HEK293 (cell line): ENCODE results near the gene PPM1F.

ENCODE experiments used
- CTCF ChIP-seq: fragments of 450-650 bp; formaldehyde crosslinking; IDR thresholded peaks from 2 replicates; pipeline ENCODE4 v1.5.1; 2016; ENCODE audit warnings: missing biosample characterization, missing genetic modification characterization
- ELK4 ChIP-seq: IDR thresholded peaks from 2 replicates; pipeline ENCODE4 v1.6.1; 2011; ENCODE audit warnings: mild to moderate bottlenecking, low read depth, low read length, borderline replicate concordance
- HOXA7 ChIP-seq: sonication (generic); formaldehyde crosslinking; IDR thresholded peaks from 2 replicates; pipeline ENCODE4 v1.8.1; 2022; ENCODE audit warnings: missing genetic modification reagents, borderline replicate concordance
- KLF16 ChIP-seq: fragments of 450-650 bp; formaldehyde crosslinking; IDR thresholded peaks from 2 replicates; pipeline ENCODE4 v1.5.1; 2017; ENCODE audit warnings: missing biosample characterization, missing genetic modification characterization
- KLF9 ChIP-seq: fragments of 450-650 bp; formaldehyde crosslinking; IDR thresholded peaks from 2 replicates; pipeline ENCODE4 v1.5.1; 2016; ENCODE audit warnings: missing biosample characterization, missing genetic modification characterization, low read depth
- ZBTB20 ChIP-seq: fragments of 450-650 bp; formaldehyde crosslinking; IDR thresholded peaks from 2 replicates; pipeline ENCODE4 v1.5.1; 2016; ENCODE audit warnings: missing biosample characterization, missing genetic modification characterization
- ZNF114 ChIP-seq: fragments of 450-650 bp; formaldehyde crosslinking; IDR thresholded peaks from 2 replicates; pipeline ENCODE4 v1.5.0; 2017; ENCODE audit warnings: missing biosample characterization, missing genetic modification characterization
- ZNF274 ChIP-seq, 2 experiments: fragments of 200-500 bp in 1 of 2; fragments of 450-650 bp in 1 of 2; sonication (Bioruptor generic) in 1 of 2; formaldehyde crosslinking in 1 of 2; IDR thresholded peaks; 2 replicates each; pipeline versions ENCODE4 v1.5.1 to v1.6.1; 2014 to 2016; ENCODE audit warnings: borderline replicate concordance in 1 of 2, inconsistent platforms in 1 of 2, low read length in 1 of 2, missing biosample characterization in 1 of 2, missing genetic modification characterization in 1 of 2
- ZNF404 ChIP-seq: fragments of 450-650 bp; formaldehyde crosslinking; IDR thresholded peaks from 2 replicates; pipeline ENCODE4 v1.5.1; 2017; ENCODE audit warnings: missing biosample characterization, missing genetic modification characterization
- ZNF416 ChIP-seq: fragments of 450-650 bp; formaldehyde crosslinking; IDR thresholded peaks from 2 replicates; pipeline ENCODE4 v1.5.1; 2016; ENCODE audit warnings: missing biosample characterization, missing genetic modification characterization
- ZNF837 ChIP-seq: fragments of 450-650 bp; formaldehyde crosslinking; IDR thresholded peaks from 2 replicates; pipeline ENCODE4 v1.5.1; 2016; ENCODE audit warnings: missing biosample characterization, missing genetic modification characterization
- TF ChIP-seq, protein P1 (sequence below): sonication (generic); formaldehyde crosslinking; IDR thresholded peaks from 2 replicates; pipeline ENCODE4 v1.8.1; 2022; ENCODE audit warnings: mild to moderate bottlenecking, moderate library complexity, missing genetic modification reagents
- TF ChIP-seq, protein P2 (sequence below): fragments of 450-650 bp; IDR thresholded peaks from 2 replicates; pipeline ENCODE4 v1.5.1; 2018; ENCODE audit warnings: missing biosample characterization, missing genetic modification characterization

DNA sequence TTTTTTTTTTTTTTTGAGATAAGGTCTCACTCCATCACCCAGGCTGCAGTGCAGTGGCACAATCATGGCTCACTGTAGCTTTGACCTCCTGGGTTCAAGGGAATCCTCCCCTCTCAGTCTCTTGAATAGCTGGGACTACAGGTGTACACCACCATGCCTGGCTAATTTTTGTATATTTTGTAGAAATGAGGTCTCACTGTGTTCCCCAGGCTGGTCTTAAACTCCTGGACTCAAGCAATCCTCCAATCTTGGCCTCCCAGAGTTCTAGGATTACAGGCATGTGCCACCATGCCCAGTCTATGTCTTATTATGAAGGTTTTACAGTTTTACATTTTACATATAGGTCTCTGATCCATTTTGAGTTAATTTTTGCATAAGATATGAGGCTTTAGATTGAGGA, 64.8 kb downstream of the PPM1F start:
- TF ChIP-seq CTCF (tag by site-specific recombination), result no peak
- TF ChIP-seq, protein P1, sequence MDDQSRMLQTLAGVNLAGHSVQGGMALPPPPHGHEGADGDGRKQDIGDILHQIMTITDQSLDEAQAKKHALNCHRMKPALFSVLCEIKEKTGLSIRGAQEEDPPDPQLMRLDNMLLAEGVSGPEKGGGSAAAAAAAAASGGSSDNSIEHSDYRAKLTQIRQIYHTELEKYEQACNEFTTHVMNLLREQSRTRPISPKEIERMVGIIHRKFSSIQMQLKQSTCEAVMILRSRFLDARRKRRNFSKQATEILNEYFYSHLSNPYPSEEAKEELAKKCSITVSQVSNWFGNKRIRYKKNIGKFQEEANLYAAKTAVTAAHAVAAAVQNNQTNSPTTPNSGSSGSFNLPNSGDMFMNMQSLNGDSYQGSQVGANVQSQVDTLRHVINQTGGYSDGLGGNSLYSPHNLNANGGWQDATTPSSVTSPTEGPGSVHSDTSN (CRISPR knock-in tag), result no peak
- TF ChIP-seq ZNF274 (IDR thresholded peaks at IDR 0.05; ENCODE audit: low read length), result no peak
- TF ChIP-seq ZNF274 (tag by site-specific recombination; IDR thresholded peaks at IDR 0.05; ENCODE audit: borderline replicate concordance), result no peak
- TF ChIP-seq ZBTB20 (tag by site-specific recombination), result no peak
- no peak for TF ChIP-seq KLF9
- TF ChIP-seq ZNF416 (tag by site-specific recombination), result no peak
- TF ChIP-seq KLF16 (tag by site-specific recombination), result no peak
- TF ChIP-seq ZNF404, result no peak
- TF ChIP-seq, protein P2, sequence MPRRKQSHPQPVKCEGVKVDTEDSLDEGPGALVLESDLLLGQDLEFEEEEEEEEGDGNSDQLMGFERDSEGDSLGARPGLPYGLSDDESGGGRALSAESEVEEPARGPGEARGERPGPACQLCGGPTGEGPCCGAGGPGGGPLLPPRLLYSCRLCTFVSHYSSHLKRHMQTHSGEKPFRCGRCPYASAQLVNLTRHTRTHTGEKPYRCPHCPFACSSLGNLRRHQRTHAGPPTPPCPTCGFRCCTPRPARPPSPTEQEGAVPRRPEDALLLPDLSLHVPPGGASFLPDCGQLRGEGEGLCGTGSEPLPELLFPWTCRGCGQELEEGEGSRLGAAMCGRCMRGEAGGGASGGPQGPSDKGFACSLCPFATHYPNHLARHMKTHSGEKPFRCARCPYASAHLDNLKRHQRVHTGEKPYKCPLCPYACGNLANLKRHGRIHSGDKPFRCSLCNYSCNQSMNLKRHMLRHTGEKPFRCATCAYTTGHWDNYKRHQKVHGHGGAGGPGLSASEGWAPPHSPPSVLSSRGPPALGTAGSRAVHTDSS (tag by site-specific recombination), result no peak
- no peak for TF ChIP-seq ZNF114 (tag by site-specific recombination)
- TF ChIP-seq ELK4, result no peak
- no peak for TF ChIP-seq HOXA7 (CRISPR knock-in tag)
- no peak for TF ChIP-seq ZNF837
